Hematopoietic multipotent progenitor cell treated with erythropoietin and hydrocortisone succinate and interleukin-3 and kit ligand, for 6 days (in vitro differentiated cells): ENCODE data around the gene ATP9B.
A peak's percentile ranks its signal among the peaks of the same experiment; 100 is the strongest.

ENCODE experiments used
- DNase-seq: peaks from one replicate; pipeline ENCODE4 v3.0.0-alpha.2; 2015

ATP9B gene

DNA sequence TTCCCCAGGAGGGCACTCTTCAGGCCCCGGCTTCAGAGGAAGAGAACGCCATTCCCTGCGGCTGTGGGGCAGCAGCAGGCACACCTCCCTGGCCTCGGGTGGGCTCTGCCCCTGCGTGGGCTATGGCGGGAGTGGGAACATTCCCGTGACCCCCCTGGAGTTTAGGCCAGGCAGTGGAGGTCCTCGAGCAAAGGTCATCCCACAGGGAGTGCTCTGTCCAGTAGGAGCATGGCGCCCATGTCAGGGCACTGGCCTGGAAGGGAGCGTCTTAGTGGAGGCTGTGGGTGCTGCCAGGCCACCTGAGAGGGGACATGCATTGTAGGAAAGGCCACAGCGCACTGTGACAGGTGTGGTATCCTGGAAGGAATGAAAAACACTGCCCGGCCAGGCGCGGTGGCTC lies 317.4 kb downstream of the ATP9B start:
- DNase-seq: no peak

DNA sequence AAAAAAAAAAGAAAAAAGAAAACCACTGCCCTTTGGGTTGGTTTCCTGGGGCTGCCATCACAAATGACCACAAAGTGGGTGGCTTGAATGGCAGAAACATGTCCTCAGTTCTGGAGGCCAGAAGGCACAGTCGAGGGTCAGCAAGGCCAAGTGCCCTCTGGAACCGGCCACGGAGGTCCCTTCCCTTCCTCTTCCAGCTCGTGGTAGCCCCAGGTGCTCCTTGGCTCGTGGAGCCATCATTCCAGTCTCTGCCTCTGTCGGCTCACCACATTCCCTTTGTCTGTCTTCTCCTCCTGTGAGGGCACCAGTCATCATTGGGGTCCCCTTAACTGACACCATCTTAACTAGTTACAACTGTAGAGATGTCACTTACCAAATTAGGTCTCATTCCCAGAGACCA lies 318.0 kb downstream of the ATP9B start:
- no peak for DNase-seq

DNA sequence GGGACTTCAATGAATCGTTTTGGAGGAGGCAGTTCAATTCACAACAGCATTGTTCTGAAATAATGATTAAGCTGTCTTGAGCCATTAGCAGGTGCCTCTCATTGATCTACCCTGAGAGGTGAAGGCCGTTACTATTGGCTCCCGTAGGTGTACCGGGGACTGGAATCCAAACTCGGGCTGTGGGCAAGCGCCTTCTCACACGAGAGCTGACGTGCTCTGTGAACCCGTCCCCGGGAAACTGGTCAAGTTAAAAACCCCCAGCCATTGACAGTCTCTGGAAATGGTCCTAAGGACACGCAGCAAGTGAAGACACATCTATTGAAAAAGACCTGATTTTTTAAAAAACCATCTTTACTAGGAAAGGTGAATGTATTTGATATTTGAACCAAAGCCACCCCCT lies 318.4 kb downstream of the ATP9B start:
- DNase-seq: no peak

DNA sequence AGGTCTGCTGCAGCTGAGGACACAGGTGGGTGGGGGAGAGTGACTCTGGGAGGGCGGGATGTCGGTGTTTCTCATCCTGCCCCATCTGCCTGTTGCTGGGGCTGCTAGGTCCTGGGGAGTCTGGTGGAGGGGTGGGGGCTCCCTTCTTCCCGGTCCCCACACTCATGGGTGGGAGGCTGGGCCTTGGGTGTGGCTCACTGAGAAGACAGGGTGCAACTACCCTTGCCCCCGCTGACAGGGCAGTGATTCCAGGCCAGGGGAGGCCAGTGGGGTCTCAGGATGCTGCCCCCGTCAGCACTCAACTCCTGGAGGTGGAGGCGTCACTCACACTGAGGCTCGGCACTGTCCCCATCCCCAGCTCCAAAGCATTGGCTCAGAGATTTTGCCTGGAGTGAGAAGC lies 318.8 kb downstream of the ATP9B start:
- no peak for DNase-seq

DNA sequence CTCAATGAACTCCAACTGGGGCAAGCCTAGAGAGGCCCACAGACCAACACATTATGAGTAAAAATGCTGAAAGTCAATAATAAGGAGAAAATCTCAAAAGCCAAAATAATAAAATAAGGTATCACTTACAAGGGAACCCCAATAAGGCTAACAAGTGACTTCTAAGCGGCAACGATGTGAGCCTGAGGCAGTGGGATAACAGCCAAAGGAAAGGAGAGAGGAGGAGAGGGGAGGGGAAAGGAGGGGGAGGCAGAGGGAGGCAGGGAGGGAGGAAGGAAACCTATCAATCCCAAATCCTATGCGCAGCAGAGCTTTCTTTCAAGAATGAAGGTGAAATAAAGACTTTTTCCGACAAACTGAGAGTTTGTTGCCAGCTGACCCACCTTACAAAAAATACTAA lies 320.5 kb downstream of the ATP9B start:
- no peak for DNase-seq

DNA sequence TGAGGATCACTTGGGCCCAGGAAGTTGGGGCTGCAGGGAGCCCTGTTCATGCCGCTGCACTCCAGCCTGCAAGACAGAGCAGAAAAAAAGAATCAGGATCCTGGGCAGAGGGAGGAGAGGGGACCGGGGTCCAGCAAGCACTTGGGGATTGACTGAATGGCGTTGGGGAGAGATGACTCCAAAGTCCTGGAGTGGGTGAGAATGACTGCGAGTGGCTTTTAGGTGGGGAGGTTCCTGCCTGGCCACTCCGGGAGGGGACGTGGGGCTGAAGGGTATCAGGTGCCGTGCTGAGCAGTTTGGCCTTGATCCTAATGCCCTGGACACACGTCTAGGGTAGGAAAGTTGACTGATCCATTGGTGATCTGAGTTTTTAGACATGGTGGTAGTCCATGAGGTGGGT lies 323.0 kb downstream of the ATP9B start:
- no peak for DNase-seq

DNA sequence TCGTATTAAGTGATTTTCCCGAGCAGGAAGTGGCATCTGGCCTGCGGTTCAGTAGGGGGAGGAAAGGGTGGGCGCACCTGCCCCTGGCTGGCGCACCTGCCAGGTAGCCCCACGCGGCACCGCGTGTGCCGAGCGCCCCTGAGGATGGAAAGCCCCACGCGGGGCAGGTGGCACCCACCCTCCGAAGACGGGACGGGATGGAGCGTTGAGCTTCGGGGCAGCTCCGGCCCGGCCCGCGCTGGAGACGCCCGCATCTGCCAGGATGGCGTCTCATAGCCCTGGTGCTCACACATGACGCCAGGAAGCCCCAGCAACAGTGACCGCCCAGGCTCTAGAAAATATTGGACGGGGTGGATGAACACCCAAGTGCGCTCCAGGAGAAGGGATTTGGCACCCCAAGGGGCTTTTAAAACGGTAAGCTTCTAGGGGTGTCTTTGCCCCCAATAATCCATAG lies 324.0 kb downstream of the ATP9B start:
- no peak for DNase-seq

DNA sequence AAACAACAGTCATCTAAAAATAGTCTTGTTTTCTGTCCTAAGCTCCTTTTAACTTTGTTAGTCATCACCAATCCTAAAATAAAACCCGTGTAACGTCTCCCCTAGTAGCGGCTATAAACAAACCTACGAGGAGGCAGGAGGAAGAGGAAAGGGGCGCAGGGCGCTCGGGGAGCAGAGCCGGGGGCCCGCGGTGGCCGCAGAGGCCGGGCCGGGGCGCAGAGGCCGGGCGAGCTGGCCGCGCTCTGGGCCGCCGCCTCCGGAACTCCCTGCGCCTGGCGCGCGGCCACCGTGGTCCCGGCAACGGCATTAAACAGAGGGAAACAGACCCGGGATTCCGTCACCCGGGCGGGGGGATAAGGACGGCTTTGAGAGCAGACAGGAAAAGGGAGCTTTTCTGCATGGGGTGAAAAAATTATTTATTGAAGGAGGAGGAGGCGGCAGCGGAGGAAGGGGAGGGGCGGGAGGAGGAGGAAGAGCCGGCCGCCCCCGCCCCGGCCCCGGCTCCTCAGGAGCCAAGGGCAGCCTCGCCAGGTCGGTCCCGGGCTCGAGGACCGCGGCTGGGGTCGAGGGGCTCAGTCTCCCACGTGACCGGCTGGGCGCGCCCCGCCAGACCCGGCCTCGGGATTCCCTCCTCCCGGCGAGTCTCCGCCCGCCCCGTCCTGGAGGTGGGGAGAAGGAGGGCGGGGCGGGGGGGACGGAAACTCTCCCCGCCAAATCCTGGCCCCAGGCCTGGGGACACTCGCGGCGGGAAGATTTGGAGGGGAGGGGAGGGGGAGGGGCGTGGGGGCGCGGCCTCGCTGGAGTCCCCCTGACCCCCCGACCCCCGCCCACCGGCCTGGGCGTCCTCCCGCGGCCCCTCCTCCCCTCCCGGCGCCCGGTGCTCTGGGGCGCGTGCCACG lies 324.7 kb downstream of the ATP9B start:
- DNase-seq: peak; percentile 66

DNA sequence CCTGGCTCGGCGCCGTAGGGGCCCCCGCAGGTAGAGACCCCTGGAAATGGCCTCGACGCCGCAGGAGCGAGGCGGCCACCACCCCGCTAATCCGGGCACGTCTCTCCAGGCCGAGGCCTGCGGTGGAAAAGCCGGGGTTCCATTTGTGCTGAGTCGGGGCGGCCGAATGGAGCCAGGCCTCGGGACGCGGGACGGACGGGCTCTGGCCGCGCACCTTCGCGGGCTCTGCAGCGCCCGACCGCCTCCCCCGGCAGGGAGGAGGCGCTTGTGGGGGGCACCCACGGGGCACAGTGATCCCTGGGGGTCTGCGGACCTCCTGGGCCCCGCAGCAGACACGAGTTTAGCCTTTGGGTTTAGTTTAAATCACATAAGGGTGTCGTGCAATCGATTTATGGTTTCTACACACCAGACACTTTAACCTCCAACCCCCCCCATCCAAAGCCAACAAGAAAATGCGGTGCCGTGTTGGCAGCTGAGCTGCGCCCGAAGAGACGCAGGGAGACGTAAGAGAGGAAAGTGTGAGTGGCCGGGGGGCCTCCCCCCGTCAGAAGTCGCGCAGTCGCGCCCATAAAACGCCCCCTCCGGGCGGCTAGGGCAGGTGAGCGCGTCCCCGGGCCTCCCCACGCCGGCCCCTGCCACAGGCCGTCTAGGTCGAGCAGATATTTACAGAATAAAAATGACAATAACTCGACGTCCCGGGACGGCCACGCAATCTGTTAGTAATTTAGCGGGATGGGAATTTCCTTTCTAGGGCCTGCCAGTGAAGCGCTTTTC lies 325.5 kb downstream of the ATP9B start:
- DNase-seq: peak; percentile 67

DNA sequence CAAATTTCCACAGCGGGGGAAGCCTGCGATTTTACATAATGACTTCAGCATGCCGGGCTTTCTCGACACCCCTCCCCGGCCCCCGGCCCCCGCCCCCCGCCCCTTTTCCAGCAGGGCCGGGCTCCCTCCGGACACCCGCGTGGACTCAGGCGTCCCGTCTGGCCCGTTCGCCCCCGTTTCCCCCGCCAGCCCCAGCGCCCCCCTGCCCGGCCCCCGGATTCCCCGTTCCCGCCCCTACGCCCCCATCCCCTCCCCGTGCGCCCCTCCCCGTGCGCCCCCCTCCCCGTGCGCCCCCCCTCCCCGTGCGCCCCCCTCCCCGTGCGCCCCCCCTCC lies 326.1 kb downstream of the ATP9B start:
- DNase-seq: no peak

DNA sequence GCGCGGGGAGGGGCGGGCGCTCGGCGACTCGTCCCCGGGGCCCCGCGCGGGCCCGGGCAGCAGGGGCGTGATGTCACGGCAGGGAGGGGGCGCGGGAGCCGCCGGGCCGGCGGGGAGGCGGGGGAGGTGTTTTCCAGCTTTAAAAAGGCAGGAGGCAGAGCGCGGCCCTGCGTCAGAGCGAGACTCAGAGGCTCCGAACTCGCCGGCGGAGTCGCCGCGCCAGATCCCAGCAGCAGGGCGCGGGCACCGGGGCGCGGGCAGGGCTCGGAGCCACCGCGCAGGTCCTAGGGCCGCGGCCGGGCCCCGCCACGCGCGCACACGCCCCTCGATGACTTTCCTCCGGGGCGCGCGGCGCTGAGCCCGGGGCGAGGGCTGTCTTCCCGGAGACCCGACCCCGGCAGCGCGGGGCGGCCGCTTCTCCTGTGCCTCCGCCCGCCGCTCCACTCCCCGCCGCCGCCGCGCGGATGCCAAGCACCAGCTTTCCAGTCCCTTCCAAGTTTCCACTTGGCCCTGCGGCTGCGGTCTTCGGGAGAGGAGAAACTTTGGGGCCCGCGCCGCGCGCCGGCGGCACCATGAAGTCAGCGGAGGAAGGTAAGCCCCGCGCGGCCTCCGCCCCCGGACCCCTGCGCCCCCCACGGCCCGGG lies 326.7 kb downstream of the ATP9B start, which contains the start of gene NFATC1:
TSS of gene NFATC1 (plus strand) at position 170 of the 644 bp plus-strand sequence. CDS start at position 465, 295 bp downstream.
- DNase-seq: peak; percentile 80

DNA sequence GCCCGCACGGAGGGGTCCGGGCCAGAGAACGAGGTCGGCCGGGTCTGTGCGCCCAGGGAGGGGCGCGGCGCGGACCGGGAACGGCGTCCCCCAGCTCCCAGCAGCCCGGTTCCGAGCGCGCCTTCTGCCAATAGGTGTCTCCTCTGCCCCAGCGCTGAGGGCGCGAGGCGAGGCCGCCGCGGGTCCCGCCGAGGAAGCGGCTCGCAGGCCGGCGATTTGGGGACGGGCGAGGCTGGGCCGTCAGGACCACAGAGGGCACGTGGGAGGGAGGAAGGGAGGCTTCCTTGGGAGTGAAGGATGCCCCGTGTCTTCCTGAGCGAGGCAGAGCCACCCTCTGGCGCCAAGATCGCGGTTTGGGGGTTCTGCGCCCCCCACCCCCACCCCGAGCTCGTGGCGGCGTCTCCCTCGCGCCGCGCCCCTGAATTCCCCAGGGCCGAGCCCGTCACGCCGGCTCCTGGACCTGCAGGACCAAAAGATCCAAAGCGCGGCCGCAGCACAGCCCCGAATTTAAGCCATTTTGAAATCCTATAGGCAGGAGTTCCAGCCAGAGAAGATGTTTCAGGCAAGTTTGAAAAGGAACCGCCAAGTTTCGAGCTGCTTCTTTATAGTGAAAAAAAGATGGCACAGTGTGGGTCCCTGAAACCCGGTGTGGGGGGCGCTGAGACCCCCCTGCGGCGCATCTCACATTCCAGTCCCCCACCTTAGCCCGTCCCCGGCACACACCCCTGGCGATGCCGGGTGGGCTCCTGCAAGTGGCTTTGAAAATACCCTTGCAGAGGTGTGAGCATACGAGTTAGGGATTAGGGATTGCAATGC lies 327.4 kb downstream of the ATP9B start:
- DNase-seq: peak; percentile 78

DNA sequence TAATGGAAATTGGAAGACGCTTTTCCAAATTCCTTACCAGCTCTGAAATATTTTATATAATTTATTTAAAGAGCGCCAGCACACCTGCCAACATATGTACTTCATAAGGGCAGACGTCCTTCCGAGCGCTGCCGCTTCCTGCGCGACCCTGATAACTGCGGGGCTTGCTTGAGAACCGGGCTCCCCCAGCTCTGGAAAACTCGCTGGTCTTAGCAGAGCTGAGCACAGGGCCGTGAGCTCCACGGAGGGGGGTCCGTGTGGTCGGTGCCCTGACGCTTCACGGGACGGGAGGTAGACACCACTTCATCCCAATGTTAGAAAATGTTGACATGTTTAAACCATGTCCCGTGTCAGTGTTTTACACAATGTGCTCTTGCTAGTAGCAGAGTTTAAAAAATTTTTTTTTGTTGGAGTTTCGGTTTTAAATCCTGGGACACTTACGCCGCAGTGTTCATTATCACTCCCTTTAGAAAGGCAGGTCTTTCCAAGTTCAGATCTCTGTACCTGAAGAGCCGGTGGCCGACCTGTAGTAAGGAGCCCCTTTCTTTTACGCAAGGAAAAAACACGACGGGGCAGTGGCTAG lies 328.1 kb downstream of the ATP9B start:
- DNase-seq: no peak

DNA sequence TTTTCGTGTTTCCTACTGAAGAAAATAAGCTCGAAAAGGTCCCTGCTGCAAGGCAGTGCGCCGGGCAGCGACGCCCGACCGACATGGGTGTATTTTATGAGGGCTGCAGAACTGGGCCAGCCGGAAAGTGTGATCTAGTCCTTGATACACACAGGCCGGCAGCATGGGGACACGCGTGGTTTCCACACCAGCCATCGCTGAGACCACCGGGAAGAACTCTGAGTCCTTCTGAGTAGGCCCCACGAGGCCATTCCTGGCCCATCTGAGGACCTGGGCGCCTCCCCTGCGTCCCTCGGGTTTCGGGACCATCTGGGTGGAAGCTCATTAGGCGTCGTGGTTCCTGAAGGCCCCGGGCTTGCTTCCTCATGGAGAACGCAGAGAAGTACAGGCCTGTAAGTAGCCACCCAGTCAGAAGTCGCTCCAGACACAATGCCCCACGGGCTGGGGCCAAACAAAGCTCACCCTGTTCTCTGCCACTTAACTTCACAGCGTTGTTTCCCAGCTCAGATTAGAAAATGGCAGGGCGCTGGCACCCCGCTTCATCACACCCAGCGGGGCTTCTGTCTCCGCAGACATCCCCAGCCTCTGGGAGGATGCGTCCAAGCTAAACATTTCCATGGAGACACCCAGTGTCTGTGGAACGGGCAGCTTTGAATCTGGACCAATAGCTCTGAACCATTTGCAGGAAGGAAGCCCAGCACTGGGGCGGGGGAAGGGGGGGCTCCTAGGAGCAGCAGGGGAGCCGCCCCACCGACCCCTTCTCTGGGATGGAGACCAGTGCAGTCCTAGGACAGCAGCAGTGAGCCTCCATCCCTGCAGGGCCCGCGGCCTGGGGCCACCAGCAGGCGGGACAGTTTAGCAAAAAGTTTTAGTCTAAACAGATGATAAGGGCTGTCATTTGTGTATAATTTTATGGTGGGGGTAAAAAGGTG lies 328.9 kb downstream of the ATP9B start:
- no peak for DNase-seq

DNA sequence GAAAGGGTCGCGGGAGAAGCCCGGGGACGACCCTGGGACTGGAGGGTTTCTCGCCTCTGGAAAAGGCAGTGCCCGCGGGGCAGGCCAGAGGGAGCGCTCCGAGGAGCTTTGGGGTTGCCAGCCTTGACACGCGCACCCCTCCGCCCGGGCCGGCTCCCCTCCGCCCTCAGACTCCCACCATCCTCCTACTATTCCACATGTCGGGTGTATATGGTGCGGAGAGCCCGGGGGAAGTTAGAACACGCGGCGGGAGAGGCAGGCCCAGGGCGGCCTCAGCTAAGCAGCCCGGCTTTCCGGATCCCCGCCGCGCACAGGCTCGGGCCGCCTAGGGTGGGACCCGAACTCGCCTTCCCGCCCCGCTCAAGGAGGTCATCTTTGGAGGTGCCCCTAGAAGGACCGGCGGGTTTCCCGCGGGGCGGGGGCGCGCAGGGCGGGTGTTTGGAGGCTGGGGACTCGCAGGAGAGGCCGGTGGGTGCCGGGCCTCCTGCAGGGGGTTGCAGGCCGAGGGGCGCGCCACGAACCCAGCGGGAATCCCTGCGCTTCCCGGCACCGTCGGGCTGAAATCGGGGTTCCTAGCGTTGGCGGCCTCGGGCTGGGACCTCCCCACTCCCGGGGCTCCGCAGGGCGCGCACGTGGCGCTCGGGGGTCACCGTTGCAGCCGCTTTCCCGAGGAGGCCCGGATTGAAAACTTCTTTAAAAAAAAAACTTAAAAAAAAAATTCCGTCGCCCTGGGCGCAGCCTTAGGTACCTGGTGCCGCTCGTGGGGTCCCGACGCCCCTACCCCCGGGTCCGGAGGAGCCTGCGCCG lies 330.3 kb downstream of the ATP9B start:
- DNase-seq: peak; percentile 52

DNA sequence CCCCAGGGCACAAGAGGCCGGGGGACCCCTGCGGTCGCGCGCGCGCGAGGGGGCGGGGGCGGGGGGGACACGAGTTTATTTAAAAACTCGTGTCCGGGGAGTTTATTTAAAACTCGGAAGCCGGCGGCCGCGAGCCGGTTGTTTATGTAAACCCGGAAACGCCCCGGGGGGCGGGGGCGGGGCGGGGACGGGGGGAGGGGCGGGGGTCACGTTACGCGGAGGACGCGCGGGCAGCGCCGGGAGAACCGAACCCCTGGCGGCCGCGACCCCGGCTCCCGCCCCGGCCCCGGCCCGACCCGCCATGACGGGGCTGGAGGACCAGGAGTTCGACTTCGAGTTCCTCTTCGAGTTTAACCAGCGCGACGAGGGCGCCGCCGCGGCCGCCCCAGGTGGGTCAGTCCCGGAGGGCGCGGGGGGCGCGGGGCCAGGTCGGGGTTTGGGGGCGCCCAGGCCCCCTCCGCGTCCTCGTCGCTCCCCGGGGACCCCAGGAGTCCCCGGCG lies 330.9 kb downstream of the ATP9B start:
- peak; percentile 78 for DNase-seq

DNA sequence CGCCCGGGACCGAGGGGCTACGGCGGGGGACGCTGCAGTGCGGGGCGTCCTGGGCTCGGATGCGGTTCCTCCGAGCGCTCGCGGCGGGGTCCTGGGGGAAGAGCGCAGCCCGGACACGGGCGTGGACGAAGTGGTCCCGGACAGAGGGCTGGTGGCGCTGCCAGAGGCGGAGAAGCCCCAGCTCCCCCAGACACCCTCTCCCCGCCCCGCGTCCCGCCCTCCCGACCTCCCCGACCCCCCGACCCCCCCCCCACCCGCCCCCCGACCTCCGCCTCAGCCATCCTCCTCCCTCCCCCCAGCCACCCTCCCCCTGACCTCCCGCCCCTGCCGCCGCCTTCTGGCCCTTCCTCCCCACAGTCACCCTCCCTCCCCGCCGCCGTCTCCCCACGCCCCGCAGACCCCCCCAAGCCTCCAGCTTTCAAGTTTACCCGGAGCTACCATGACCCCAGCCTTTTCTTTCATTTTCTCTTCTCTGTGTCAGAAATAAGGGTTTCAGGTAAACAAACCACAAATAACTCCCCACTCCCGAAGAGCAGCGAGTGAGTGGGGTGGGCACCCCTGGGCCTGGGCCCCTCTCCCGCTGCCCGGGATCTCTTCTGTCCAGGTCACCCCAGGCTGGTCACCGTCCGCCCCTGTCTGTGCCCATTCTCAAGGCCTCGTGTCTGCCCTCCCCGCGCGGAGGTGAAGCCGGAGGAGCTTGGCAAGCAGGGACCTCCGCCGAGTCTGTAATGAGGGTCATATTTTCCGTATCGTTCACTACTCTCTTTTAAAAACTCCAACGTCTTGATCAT lies 331.6 kb downstream of the ATP9B start:
- peak; percentile 60 for DNase-seq

DNA sequence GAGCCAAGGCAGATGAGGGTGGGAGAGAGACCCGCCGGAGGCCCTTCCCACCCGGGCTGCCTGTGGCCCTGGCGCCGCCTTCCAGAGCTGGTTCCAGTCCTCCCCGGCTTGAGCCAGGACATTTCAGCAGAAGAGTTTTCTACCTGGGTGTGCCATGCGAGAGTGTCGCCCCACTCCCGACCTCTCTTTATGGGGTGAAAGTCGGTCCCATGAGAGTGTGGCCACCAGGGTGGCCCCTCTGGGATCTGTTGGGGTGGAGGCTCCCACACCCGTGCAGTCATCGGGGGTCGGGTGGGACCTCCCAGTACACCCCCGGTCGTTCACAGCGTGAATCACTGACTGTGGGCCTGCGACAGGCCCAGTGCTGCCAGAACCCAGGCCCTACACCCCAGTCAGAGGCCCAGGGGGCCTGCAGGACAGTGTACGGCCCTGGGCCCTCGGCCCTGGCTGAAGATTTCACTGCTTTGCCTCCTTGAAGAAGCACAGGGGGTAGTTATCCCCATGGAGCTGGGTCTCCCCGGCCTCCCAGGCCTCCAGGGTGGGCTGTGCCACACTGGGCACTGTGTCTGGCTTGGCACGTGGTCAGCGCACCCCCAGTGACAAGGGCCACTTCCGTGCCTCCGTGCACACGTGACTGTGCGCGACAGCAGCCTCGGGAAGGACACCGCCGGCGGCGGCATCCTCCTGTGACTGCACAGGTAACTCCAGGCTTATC lies 332.5 kb downstream of the ATP9B start:
- DNase-seq: no peak

DNA sequence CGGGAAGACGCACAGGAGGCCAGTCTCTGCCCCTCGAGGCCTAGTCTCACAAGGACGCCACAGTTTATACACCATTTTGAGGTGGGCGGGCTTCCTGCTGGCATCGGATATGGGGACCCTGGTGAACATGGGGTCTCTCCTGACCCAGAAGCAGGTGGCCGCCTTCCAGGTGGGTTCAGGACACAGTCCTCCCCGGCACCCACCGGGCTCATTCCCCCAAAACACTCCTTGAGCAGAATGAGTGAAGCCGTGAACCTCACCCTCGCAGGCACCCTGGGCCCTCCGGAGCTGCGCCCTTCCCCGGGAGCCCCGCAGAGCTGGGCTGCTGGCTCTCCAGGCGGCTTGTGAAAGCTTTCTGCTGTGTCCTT lies 333.0 kb downstream of the ATP9B start:
- no peak for DNase-seq
